Activated gamma-delta T cell treated with Interleukin-2 at 50 U/mL for 16 hours (primary cell): ENCODE results near the gene CEP89.
"Not testable (repeated sequence)": the region's sequence is repeated elsewhere in the genome, so short reads cannot be mapped to it uniquely, and the experiment has no call there.

Experiments used
- DNase-seq: peaks from one replicate; pipeline ENCODE4 v3.0.0-alpha.2; 2020

Gene CEP89

GRCh38 chr19:32868206-32868950, 103.4 kb downstream of the CEP89 start:
- DNase-seq: no peak

DNA sequence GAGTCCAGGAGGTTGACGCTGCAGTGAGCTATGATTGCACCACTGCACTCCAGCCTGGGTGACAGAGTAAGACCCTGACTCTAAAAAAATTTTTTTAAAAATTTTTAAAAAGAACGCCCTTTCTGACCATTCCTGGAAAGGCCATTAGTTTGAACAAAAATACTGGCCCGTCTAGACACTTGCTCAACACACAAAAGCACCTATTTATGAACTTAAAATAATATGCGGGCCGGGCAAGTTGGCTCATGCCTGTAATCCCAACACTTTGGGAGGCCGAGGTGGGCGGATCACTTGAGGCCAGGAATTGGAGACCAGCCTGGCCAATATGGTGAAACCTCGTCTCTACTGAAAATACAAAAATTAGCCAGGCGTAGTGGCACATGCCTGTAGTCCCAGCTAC, 104.3 kb downstream of the CEP89 start:
- DNase-seq: not testable (repeated sequence)

- DNase-seq: no peak
Measured at GRCh38 chr19:32866564-32867265, 105.0 kb downstream of the CEP89 start.

DNA sequence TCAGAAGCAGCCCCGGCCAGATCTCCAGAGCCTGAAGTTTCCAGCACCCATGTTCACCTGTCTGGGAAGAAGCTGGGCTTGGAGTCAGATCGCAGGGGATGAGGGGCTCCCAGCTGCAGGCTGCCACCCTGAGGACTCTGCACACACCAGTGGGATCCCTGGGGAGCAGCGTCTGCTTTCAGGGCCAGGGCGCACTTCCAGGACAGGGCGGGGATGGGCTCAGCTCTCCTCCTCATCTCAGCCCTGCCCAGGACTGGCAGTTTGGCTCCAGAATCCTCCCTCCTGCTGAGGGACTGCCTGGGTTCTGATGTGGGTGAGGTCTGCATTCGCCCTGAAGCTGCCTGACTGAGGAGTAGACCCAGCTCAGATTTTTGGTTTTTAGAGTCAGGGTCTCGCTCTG, 105.7 kb downstream of the CEP89 start:
- DNase-seq: no peak

- DNase-seq: no peak
Measured at GRCh38 chr19:32865326-32865725, 106.4 kb downstream of the CEP89 start.

GRCh38 chr19:32864318-32865007, 107.3 kb downstream of the CEP89 start:
- no peak for DNase-seq

- no peak for DNase-seq
Measured at GRCh38 chr19:32863841-32864240, 107.9 kb downstream of the CEP89 start.

GRCh38 chr19:32863301-32863700, 108.5 kb downstream of the CEP89 start:
- DNase-seq: no peak

DNA sequence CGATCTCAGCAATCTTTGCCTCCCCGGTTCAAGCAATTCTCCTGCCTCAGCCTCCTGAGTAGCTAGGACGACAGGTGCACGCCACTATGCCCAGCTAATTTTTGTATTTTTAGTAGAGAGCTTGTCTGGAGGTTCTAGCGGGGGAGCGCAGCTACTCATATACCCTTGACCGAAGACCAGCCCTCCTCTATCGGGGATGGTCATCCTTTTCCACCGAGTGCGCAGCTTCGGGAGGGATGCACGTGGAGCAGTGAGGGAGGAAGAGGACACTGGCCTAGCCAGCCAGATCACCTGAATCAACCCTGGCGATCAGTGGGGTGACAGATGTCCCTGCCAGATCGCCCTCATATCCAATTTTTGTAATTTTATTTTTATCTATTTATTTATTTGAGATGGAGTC, 109.0 kb downstream of the CEP89 start:
- DNase-seq: no peak

DNA sequence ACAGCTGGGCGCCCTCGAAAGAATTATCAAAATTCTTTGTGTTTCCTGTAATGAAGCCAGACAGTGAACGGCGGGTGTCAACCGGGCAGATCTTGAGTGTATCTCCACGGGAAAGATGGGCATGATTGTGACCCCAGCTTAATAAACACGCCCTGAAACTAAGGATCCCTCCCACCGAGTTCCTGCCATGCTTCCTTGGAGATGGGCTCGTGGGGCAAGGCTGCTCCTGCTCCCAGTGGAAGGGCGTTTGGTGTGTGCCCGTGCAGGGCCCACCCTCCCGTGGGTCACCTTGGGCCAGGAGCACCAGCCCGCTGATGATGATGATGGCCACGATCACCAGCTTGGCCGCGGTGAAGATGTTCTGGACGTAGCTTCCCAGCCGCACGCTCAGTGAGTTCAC, 109.6 kb downstream of the CEP89 start:
- DNase-seq: no peak

- DNase-seq: no peak
Measured at GRCh38 chr19:32861596-32861995, 110.2 kb downstream of the CEP89 start.

DNA sequence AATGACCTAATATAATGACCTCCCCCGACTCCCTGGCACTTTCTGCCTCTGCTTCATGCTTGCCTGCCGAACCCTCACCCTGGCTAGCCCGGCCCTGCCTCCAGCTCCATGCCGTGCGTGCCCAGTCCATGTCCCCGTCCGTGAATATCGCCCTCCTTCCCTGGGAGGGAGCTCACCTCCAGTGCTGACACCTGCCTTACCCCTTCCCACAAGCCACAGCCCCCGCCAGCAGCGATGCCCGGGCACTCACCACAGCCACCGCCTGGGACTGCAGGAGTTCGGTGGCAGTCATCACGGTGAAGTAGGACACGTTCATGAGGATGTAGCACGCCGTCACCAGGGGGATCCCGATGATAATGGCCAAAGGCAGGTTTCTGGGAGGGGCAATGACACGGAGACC, 112.2 kb downstream of the CEP89 start:
- DNase-seq: no peak

- DNase-seq: no peak
Measured at GRCh38 chr19:32858559-32858958, 113.2 kb downstream of the CEP89 start.

- no peak for DNase-seq
Measured at GRCh38 chr19:32858155-32858554, 113.6 kb downstream of the CEP89 start.

DNA sequence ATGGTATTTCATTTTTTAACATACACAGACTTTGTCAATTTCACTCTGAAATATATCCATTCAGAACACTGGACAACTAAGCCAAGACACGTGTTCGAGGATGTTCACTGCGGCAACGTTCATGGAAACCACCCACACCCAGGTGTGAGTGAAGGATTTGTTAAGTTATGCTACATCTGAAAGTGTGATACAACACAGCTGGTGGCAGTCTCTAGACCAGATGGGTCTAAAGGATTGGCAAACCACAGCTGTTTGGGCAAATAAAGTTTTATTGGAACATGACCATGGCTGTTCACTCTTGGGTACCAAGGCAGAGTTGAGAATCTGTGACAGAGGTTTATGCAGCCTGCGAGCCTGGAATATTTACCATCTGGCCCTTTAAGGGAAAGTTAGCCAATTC, 114.2 kb downstream of the CEP89 start:
- no peak for DNase-seq

DNA sequence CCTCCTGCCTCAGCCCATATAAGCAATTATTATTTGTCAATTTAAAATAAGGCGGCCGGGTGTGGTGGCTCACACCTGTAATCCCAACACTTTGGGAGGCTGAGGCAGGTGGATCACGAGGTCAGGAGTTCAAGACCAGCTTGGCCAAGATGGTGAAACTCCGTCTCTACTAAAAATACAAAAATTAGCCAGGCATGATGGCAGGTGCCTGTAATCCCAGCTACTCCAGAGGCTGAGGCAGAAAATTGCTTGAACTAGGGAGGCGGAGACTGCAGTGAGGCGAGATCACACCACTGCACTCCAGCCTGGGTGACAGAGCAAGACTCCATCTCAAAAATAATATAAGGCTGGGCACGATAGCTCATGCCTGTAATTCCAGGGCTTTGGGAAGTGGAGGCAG, 114.9 kb downstream of the CEP89 start:
- not testable (repeated sequence) for DNase-seq

DNA sequence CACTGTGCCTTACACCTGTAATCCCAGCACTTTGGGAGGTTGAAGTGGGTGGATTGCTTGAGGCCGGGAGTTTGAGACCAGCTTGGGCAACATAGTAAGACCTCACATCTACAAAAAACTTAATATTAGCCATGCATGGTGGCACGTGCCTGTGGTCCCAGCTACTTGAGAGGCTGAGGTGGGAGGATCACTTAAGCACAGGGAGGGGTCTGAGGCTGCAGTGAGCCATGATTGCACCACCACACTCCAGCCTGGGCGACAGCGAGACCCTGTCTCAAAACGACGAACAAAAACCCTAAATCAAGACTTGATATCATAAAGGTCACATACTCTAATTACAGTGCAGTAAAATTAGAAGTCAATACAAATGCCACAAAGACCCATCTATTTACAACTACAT, 119.5 kb downstream of the CEP89 start:
- no peak for DNase-seq

GRCh38 chr19:32848035-32848434, 123.7 kb downstream of the CEP89 start:
- DNase-seq: not testable (repeated sequence)

GRCh38 chr19:32843716-32844245, 128.0 kb downstream of the CEP89 start:
- DNase-seq: no peak

GRCh38 chr19:32842061-32842460, 129.7 kb downstream of the CEP89 start:
- DNase-seq: no peak

DNA sequence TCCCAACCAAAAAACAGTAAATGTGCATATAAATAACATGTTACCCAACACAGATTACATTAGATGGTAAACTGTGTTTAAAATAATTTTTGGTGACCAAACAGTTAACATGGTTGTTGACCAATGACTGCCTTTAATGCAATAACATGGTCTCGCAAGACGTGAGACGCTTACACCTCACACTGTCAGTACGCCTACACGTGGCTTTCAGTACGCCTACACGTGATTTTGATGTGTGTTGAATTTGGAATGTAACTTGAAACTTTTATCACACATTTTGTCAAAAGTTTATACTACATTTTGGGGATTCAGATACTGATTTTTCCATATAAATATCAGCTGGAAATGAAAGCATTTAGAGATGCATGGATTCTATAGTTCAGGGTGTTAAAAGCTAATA, 134.2 kb downstream of the CEP89 start:
- DNase-seq: no peak

DNA sequence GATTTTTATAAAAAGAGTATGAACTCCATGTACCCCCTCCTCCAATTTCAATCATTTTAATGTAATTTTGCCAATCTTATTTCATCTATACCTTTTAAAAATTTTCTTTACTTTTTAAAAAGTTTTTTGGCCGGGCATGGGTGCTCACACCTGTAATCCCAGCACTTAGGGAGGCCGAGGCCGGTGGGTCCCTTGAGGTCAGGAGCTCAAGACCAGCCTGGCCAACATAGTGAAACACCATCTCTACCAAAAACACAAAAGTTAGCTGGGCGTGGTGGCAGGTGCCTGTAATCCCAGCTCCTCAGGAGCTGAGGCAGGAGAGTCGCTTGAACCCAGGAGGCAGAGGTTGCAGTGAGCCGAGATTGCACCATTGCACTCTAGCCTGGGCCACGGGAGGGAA, 138.4 kb downstream of the CEP89 start:
- DNase-seq: not testable (repeated sequence)

DNA sequence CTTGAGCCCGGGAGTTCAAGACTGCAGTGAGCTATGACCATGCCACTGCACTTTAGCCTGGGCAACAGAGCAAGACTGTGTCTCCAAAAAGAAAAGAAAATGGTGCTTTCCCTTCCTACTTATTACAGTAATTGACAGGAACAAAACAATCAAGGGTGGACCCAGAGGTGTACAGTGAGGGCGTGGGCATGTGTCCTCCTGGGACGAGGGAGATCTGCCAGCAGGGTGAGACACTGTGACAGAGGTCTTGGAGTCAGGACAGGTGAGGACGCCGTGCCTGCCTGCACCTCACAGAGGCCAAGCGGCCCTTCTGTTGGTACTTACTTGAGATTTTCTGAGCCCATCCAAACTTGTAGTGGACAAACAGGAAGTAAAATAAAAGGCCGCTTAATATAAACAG, 138.9 kb downstream of the CEP89 start:
- DNase-seq: not testable (repeated sequence)

DNA sequence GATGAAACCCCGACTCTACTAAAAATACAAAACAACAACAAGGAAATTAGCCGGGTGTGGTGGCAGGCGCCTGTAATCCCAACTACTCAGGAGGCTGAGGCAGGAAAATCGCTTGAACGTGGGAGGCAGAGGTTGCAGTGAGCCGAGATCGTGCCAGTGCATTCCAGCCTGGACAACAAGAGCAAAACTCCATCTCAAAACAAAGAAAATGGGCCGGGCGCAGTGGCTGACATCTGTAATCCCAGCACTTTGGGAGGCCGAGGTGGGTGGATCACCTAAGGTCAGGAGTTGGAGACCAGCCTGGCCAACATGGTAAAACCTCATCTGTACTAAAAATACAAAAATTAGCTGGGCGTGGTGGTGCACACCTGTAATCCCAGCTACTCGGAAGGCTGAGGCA, 139.7 kb downstream of the CEP89 start:
- not testable (repeated sequence) for DNase-seq
